ENCODE results near the gene RGR.
A peak's percentile ranks its signal among the peaks of the same experiment; 100 is the strongest.

RGR gene

DNA sequence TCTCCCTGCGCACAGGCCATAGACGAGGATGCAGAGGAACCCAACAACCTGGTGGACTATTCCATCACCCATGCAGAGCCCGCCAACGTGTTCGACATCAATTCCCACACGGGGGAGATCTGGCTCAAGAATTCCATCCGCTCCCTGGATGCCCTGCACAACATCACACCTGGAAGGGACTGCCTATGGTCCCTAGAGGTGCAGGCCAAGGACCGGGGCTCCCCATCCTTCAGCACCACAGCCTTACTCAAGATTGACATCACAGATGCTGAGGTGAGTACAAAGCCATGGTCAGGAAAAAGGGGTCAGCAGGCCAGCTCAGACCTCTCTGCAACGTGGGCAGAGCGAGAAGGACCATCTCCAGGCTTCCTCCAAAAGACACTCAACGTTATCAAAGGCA is 31.8 kb upstream of the RGR start:
- DNase-seq, result no peak
- H3K36me3 ChIP-seq (replicated peaks), result no peaks in the 10 kb centered on the region
- TF ChIP-seq, protein P1, sequence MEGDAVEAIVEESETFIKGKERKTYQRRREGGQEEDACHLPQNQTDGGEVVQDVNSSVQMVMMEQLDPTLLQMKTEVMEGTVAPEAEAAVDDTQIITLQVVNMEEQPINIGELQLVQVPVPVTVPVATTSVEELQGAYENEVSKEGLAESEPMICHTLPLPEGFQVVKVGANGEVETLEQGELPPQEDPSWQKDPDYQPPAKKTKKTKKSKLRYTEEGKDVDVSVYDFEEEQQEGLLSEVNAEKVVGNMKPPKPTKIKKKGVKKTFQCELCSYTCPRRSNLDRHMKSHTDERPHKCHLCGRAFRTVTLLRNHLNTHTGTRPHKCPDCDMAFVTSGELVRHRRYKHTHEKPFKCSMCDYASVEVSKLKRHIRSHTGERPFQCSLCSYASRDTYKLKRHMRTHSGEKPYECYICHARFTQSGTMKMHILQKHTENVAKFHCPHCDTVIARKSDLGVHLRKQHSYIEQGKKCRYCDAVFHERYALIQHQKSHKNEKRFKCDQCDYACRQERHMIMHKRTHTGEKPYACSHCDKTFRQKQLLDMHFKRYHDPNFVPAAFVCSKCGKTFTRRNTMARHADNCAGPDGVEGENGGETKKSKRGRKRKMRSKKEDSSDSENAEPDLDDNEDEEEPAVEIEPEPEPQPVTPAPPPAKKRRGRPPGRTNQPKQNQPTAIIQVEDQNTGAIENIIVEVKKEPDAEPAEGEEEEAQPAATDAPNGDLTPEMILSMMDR (IDR thresholded peaks at IDR 0.05; ENCODE audit: low read depth, low read length, missing control alignments), result no peak

DNA sequence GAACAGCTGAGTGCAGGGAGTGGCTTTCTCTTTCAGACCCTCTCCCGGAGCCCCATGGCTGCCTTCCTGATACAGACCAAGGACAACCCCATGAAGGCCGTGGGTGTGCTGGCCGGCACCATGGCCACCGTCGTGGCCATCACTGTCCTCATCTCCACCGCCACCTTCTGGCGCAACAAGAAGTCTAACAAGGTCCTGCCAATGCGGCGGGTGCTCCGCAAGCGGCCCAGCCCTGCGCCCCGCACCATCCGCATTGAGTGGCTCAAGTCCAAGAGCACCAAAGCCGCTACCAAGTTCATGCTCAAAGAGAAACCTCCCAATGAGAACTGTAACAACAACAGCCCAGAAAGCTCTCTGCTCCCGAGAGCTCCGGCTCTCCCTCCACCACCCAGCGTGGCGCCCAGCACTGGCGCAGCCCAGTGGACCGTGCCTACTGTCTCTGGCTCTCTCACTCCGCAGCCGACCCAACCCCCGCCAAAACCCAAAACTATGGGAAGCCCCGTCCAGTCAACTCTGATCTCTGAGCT is 30.7 kb upstream of the RGR start:
- TF ChIP-seq, protein P1 (IDR thresholded peaks at IDR 0.05; ENCODE audit: low read depth, low read length, missing control alignments), result no peak
- H3K27me3 ChIP-seq (replicated peaks), result no peaks in the 10 kb centered on the region
- H3K36me3 ChIP-seq (replicated peaks), result no peaks in the 10 kb centered on the region
- H3K4me3 ChIP-seq (ENCODE audit: low read depth, low read length), result no peak overlapping the region
- in situ Hi-C loops (cut with HindIII; ENCODE audit: low pct_ligation_motif_present, low sequenced_read_pairs), result no loop called here
- H3K27ac ChIP-seq, result no peak overlapping the region
- DNase-seq, result no peak

More for the DNA sequence above, 31.8 kb upstream of the RGR start:
- Histone ChIP-seq H3K4me3 (ENCODE audit: low read depth, low read length) (no peak overlapping the region), H3K27ac (no peak overlapping the region), H3K27me3 (replicated peaks) (no peaks in the 10 kb centered on the region)
- in situ Hi-C loops (cut with HindIII; ENCODE audit: low pct_ligation_motif_present, low sequenced_read_pairs), result no loop called here

DNA sequence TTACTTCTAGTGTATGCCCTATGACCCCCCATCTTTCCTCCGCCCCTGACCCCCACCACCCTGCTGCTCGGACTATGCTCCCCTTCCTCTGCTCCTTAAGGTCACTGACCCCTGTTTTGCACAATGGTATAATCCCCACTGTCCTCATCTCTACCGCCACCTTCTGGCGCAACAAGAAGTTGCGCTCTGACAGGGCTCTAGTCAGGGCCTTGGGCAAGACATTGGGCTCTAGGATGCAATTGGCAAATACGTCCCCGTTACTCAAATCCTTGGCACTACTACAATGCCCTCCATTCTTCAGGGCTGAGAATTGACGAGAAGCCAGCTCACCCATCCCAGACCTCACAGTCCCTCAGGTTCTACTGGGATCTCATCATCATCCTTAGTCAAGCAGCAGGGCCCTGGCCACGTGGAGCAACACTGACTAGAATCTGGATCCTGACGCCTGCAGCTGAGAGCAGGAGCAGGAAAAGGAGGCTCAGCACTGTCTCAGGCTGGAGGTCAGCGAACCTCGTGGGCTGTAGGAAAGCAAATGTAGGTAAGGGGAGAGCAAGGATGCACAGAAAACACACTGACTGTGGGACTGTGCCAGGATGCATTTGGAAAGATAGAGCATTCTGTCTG is 30.1 kb upstream of the RGR start:
- H3K36me3 ChIP-seq (replicated peaks), result no peaks in the 10 kb centered on the region
- TF ChIP-seq, protein P1 (IDR thresholded peaks at IDR 0.05; ENCODE audit: low read depth, low read length, missing control alignments), result peak; percentile 54
- no peak for DNase-seq
- H3K27me3 ChIP-seq (replicated peaks), result no peaks in the 10 kb centered on the region
- H3K4me3 ChIP-seq (ENCODE audit: low read depth, low read length), result no peak overlapping the region
- H3K27ac ChIP-seq, result no peak overlapping the region
- in situ Hi-C loops (cut with HindIII; ENCODE audit: low pct_ligation_motif_present, low sequenced_read_pairs), result no loop called here

DNA sequence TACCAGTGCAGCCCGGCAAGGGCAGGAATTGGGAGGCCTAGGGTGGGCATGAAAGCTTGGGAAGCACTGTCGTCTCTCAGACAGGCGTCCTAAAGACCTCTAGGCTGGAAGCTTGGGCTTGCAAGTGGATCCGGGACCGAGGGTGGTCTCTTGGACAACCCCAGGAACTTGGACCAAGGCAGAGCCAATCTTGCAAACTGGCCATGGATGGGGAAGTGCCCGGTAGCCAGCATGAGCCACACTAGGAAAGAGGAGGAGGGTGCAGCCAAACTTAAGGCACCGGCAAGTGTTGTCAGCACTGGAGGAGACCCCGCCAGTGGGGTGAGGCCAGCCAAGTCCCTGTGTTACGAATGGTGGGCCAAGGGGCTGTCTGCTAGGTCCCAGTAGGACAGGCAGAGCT is 28.0 kb upstream of the RGR start:
- Histone ChIP-seq H3K4me3 (ENCODE audit: low read depth, low read length) (no peak overlapping the region), H3K27ac (no peak overlapping the region), H3K36me3 (replicated peaks) (no peaks in the 10 kb centered on the region), H3K27me3 (replicated peaks) (no peaks in the 10 kb centered on the region)
- in situ Hi-C loops (cut with HindIII; ENCODE audit: low pct_ligation_motif_present, low sequenced_read_pairs), result no loop called here
- TF ChIP-seq, protein P1 (IDR thresholded peaks at IDR 0.05; ENCODE audit: low read depth, low read length, missing control alignments), result no peak
- DNase-seq, result no peak

DNA sequence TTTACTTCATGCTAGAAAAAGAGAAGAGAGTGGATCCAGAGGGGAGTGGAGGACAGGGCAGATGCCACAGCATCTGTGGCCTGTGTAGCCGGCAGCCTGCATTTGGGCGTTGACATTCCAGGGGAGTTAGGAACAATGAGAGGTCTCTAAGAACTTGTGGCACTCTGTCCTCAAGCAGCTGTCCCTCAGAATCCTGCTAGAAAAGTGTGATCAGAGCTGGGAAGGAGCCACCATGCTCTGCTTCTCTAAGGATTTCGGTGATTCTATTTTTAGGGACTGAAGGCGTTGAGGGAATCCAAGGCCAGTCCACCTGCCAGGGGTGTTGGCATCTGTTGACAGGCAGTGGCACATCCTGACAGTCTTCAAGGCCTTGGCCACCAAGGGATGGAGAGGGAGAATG is 27.1 kb upstream of the RGR start:
- Histone ChIP-seq H3K4me3 (ENCODE audit: low read depth, low read length) (no peak overlapping the region), H3K27me3 (replicated peaks) (no peaks in the 10 kb centered on the region), H3K36me3 (replicated peaks) (no peaks in the 10 kb centered on the region), H3K27ac (no peak overlapping the region)
- DNase-seq, result no peak
- in situ Hi-C loops (cut with HindIII; ENCODE audit: low pct_ligation_motif_present, low sequenced_read_pairs), result no loop called here
- TF ChIP-seq, protein P1 (IDR thresholded peaks at IDR 0.05; ENCODE audit: low read depth, low read length, missing control alignments), result no peak

DNA sequence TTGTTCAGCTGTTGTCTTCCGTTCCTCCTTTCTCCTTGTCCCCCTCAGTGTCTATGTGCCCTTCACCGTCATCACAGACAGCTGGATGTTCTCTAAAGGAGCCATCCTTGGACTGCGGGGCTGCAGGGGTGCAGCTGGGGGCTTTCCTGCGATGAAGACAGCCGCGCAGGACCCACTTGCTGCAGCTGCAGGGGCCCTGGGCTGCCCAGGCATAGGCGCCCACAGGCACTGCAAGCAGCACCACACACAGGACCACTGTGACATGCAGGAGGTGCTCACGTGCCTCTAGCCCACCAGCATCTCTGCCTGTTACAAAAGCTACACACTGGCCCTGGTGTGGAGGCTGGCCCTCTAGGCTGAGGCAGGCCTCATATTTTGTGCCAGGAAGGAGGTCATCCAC is 22.9 kb upstream of the RGR start:
- no peak for DNase-seq
- TF ChIP-seq, protein P1 (IDR thresholded peaks at IDR 0.05; ENCODE audit: low read depth, low read length, missing control alignments), result no peak
- H3K27me3 ChIP-seq (replicated peaks), result no peaks in the 10 kb centered on the region
- H3K27ac ChIP-seq, result no peak overlapping the region
- H3K36me3 ChIP-seq (replicated peaks), result no peaks in the 10 kb centered on the region
- no peak overlapping the region for H3K4me3 ChIP-seq (ENCODE audit: low read depth, low read length)
- in situ Hi-C loops (cut with HindIII; ENCODE audit: low pct_ligation_motif_present, low sequenced_read_pairs), result no loop called here

Data from brain microvascular endothelial cell (primary cell).